Upper lobe of left lung (tissue), 4 donors: Measurements from ENCODE around the gene AFAP1L1.

Experiments used
- EP300 ChIP-seq, 4 donors: sonication (generic); formaldehyde crosslinking; IDR thresholded peaks; one replicate each; pipeline ENCODE4 v1.5.1; 2017; ENCODE audit warnings: antibody characterized with exemption in 4 of 4, control low read depth in 2 of 4
- POLR2A ChIP-seq, 4 donors: fragments of 450-650 bp; IDR thresholded peaks; one replicate each; pipeline ENCODE4 v1.5.1; 2016 to 2017; ENCODE audit warnings: antibody characterized with exemption in 4 of 4, mild to moderate bottlenecking in 2 of 4
- POLR2AphosphoS5 ChIP-seq, 2 donors: sonication (generic); formaldehyde crosslinking; IDR thresholded peaks; one replicate each; pipeline ENCODE4 v1.5.1; 2017; ENCODE audit warnings: antibody characterized with exemption in 2 of 2
- TF ChIP-seq, protein P1 (sequence below), 6 experiments: fragments of 450-650 bp in 4 of 6; fragments of 200-600 bp in 2 of 6; sonication (generic) in 2 of 6; IDR thresholded peaks; one replicate each; pipeline ENCODE4 v1.5.1; 2016 to 2019; ENCODE audit warnings: antibody characterized with exemption in 6 of 6

DNA sequence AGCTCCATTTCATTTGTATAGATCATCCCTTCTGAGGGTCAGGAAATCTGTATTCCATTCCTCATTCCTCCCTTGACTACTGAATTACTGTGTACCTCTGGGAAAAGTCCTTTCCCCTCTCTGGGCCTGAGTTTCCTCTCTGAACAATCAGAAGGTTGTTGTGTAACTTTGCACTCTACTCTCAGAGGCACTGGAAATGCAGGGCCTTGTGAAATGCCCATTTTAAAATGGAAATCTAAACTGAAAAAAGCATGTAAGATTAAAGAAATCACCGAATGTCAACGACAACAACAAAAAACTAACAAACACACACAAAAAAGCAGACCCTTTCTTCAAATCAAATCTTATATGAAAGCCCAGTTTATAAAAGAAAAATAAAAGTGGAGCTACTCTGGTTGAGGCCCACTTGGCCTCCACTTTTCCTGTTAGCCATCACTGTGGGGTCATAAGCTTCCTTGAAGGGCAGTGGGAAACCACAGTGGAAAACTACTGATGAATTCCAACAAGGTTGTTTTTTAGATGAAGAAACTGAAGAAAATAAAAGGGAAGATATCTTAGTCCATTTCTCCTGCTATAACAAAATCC is 52.1 kb downstream of the AFAP1L1 start:
- TF ChIP-seq, protein P1, sequence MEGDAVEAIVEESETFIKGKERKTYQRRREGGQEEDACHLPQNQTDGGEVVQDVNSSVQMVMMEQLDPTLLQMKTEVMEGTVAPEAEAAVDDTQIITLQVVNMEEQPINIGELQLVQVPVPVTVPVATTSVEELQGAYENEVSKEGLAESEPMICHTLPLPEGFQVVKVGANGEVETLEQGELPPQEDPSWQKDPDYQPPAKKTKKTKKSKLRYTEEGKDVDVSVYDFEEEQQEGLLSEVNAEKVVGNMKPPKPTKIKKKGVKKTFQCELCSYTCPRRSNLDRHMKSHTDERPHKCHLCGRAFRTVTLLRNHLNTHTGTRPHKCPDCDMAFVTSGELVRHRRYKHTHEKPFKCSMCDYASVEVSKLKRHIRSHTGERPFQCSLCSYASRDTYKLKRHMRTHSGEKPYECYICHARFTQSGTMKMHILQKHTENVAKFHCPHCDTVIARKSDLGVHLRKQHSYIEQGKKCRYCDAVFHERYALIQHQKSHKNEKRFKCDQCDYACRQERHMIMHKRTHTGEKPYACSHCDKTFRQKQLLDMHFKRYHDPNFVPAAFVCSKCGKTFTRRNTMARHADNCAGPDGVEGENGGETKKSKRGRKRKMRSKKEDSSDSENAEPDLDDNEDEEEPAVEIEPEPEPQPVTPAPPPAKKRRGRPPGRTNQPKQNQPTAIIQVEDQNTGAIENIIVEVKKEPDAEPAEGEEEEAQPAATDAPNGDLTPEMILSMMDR (IDR thresholded peaks at IDR 0.05): no peak
- TF ChIP-seq POLR2AphosphoS5 (IDR thresholded peaks at IDR 0.05) (no peak), POLR2A (IDR thresholded peaks at IDR 0.05) (no peak), EP300 (IDR thresholded peaks at IDR 0.05) (no peak)
